Measurements from ENCODE around the gene MYO9B.

GRCh38 chr19:17244618-17245534, 169.3 kb downstream of the MYO9B start:
- TF ChIP-seq CTCF (IDR thresholded peaks at IDR 0.05) (no peak), POLR2AphosphoS5 (IDR thresholded peaks at IDR 0.05) (no peak)

Data from sigmoid colon (tissue), 4 donors.